ENCODE results near the gene ST7. TPM values are rescaled to one million over a fixed set of nuclear protein-coding genes. Genes with fewer than 3 reads are reported as not detected.

Gene ST7
- total RNA-seq, 1 donor from 2014 or later = 39.3 TPM

- Histone ChIP-seq H3K4me1 (ENCODE audit: insufficient read depth, low read length) (peaks cover 58% of the 10 kb centered on the region), H2AFZ (ENCODE audit: low read depth, low read length) (no peak overlapping the region), H3K9ac (ENCODE audit: low read length) (no peak overlapping the region), H4K20me1 (ENCODE audit: insufficient read depth, low read length) (no peaks in the 10 kb centered on the region), H3K79me2 (ENCODE audit: insufficient read depth, low read length) (no peaks in the 10 kb centered on the region), H3K4me3 (ENCODE audit: insufficient read depth, low read depth, low read length) (no peak overlapping the region), H3K36me3 (ENCODE audit: insufficient read depth, low read length) (no peaks in the 10 kb centered on the region), H3K27me3 (ENCODE audit: insufficient read depth, low read length) (no peaks in the 10 kb centered on the region), H3K9me3 (ENCODE audit: insufficient read depth, low read depth, low read length) (no peaks in the 10 kb centered on the region), H3K27ac (ENCODE audit: low read depth, low read length) (peak overlapping the region; percentile 98), H3K4me2 (ENCODE audit: low read length) (no peak overlapping the region)
- no peak for DNase-seq (ENCODE audit: low read depth)
- Mint-ChIP-seq H3K36me3 (ENCODE audit: low read depth, unreplicated experiment) (peaks cover 8% of the 10 kb centered on the region), H3K27ac (ENCODE audit: unreplicated experiment) (peak overlapping the region; percentile 73), H3K27me3 (ENCODE audit: low read depth, unreplicated experiment) (no peaks in the 10 kb centered on the region), H3K4me1 (ENCODE audit: low read depth, unreplicated experiment) (peaks cover 78% of the 10 kb centered on the region), H3K9me3 (ENCODE audit: unreplicated experiment) (no peaks in the 10 kb centered on the region), H3K4me3 (ENCODE audit: unreplicated experiment) (peak overlapping the region; percentile 56)
- no peak for TF ChIP-seq EZH2 (IDR thresholded peaks at IDR 0.05; ENCODE audit: insufficient read depth, low read length)
- no peak for TF ChIP-seq CTCF (IDR thresholded peaks at IDR 0.05; ENCODE audit: insufficient read depth, low read depth, low read length)
- no peak for FAIRE-seq
Observed at GRCh38 chr7:117130262-117130661, 177.0 kb downstream of the ST7 start.

- H3K36me3 Mint-ChIP-seq (ENCODE audit: low read depth, unreplicated experiment) = peaks cover 8% of the 10 kb centered on the region
- H3K27me3 Mint-ChIP-seq (ENCODE audit: low read depth, unreplicated experiment) = no peaks in the 10 kb centered on the region
- H3K9me3 Mint-ChIP-seq (ENCODE audit: unreplicated experiment) = no peaks in the 10 kb centered on the region
- FAIRE-seq (peak; percentile 75), DNase-seq (ENCODE audit: low read depth) (peak; percentile 96)
- peak overlapping the region; percentile 99 for H3K27ac Mint-ChIP-seq (ENCODE audit: unreplicated experiment)
- peak overlapping the region; percentile 43 for H3K4me3 Mint-ChIP-seq (ENCODE audit: unreplicated experiment)
- Histone ChIP-seq H3K9ac (ENCODE audit: low read length) (peak overlapping the region; percentile 74), H4K20me1 (ENCODE audit: insufficient read depth, low read length) (no peaks in the 10 kb centered on the region), H3K4me1 (ENCODE audit: insufficient read depth, low read length) (peaks cover 41% of the 10 kb centered on the region), H3K4me2 (ENCODE audit: low read length) (peak overlapping the region; percentile 76), H2AFZ (ENCODE audit: low read depth, low read length) (no peak overlapping the region), H3K27me3 (ENCODE audit: insufficient read depth, low read length) (no peaks in the 10 kb centered on the region), H3K36me3 (ENCODE audit: insufficient read depth, low read length) (no peaks in the 10 kb centered on the region), H3K9me3 (ENCODE audit: insufficient read depth, low read depth, low read length) (no peaks in the 10 kb centered on the region), H3K27ac (ENCODE audit: low read depth, low read length) (peak overlapping the region; percentile 98), H3K79me2 (ENCODE audit: insufficient read depth, low read length) (no peaks in the 10 kb centered on the region), H3K4me3 (ENCODE audit: insufficient read depth, low read depth, low read length) (no peak overlapping the region)
- H3K4me1 Mint-ChIP-seq (ENCODE audit: low read depth, unreplicated experiment) = peaks cover 75% of the 10 kb centered on the region
- no peak for TF ChIP-seq CTCF (IDR thresholded peaks at IDR 0.05; ENCODE audit: insufficient read depth, low read depth, low read length)
- TF ChIP-seq EZH2 (IDR thresholded peaks at IDR 0.05; ENCODE audit: insufficient read depth, low read length) = no peak
Observed at GRCh38 chr7:117132321-117133120, 179.2 kb downstream of the ST7 start.

GRCh38 chr7:117133125-117133524, 179.8 kb downstream of the ST7 start:
- Histone ChIP-seq H3K4me3 (ENCODE audit: insufficient read depth, low read depth, low read length) (no peak overlapping the region), H3K79me2 (ENCODE audit: insufficient read depth, low read length) (no peaks in the 10 kb centered on the region), H3K9ac (ENCODE audit: low read length) (peak overlapping the region; percentile 74), H3K27ac (ENCODE audit: low read depth, low read length) (peak overlapping the region; percentile 98), H3K27me3 (ENCODE audit: insufficient read depth, low read length) (no peaks in the 10 kb centered on the region), H3K4me2 (ENCODE audit: low read length) (peak overlapping the region; percentile 76), H2AFZ (ENCODE audit: low read depth, low read length) (no peak overlapping the region), H3K36me3 (ENCODE audit: insufficient read depth, low read length) (no peaks in the 10 kb centered on the region), H4K20me1 (ENCODE audit: insufficient read depth, low read length) (no peaks in the 10 kb centered on the region), H3K9me3 (ENCODE audit: insufficient read depth, low read depth, low read length) (no peaks in the 10 kb centered on the region), H3K4me1 (ENCODE audit: insufficient read depth, low read length) (peaks cover 41% of the 10 kb centered on the region)
- peaks cover 8% of the 10 kb centered on the region for H3K36me3 Mint-ChIP-seq (ENCODE audit: low read depth, unreplicated experiment)
- no peaks in the 10 kb centered on the region for H3K9me3 Mint-ChIP-seq (ENCODE audit: unreplicated experiment)
- FAIRE-seq (peak; percentile 49), DNase-seq (ENCODE audit: low read depth) (no peak)
- H3K4me3 Mint-ChIP-seq (ENCODE audit: unreplicated experiment) = no peak overlapping the region
- H3K4me1 Mint-ChIP-seq (ENCODE audit: low read depth, unreplicated experiment) = peaks cover 73% of the 10 kb centered on the region
- H3K27ac Mint-ChIP-seq (ENCODE audit: unreplicated experiment) = peak overlapping the region; percentile 99
- TF ChIP-seq EZH2 (IDR thresholded peaks at IDR 0.05; ENCODE audit: insufficient read depth, low read length) = no peak
- no peak for TF ChIP-seq CTCF (IDR thresholded peaks at IDR 0.05; ENCODE audit: insufficient read depth, low read depth, low read length)
- H3K27me3 Mint-ChIP-seq (ENCODE audit: low read depth, unreplicated experiment) = no peaks in the 10 kb centered on the region
